Right atrium auricular region (tissue), 2 donors: ENCODE measurements around the gene SEMA5A. TPM values are rescaled to one million over a fixed set of nuclear protein-coding genes. Genes with fewer than 3 reads are reported as not detected.

Experiments
- DNase-seq: peaks from one replicate; pipeline ENCODE4 v3.0.0-alpha.2; 2019; ENCODE audit warnings: low spot score
- H3K27ac ChIP-seq, 2 donors: fragments of 200-600 bp; sonication (generic); 1 replicate in 1 of 2; 2 replicates in 1 of 2; pipeline ENCODE4 v1.5.1; 2016 to 2019
- H3K27me3 ChIP-seq, 2 donors: fragments of 200-600 bp; sonication (generic); one replicate each; pipeline versions ENCODE4 v1.5.1 to v1.6.0; 2017 to 2019
- H3K36me3 ChIP-seq: fragments of 200-600 bp; sonication (generic); one replicate; pipeline ENCODE4 v1.5.1; 2016
- H3K4me1 ChIP-seq, 2 donors: fragments of 200-600 bp; sonication (generic); one replicate each; pipeline versions ENCODE4 v1.5.1 to v1.6.0; 2017 to 2019
- H3K4me3 ChIP-seq, 2 donors: fragments of 200-600 bp; sonication (generic); 1 replicate in 1 of 2; 2 replicates in 1 of 2; pipeline ENCODE4 v1.5.1; 2017 to 2019; ENCODE audit warnings: mild to moderate bottlenecking in 1 of 2, moderate library complexity in 1 of 2
- H3K9me3 ChIP-seq, 2 donors: fragments of 200-600 bp; sonication (generic); one replicate each; pipeline ENCODE4 v1.5.1; 2019
- CTCF ChIP-seq, 2 donors: fragments of 200-600 bp; sonication (generic); IDR thresholded peaks; one replicate each; pipeline ENCODE4 v1.5.1; 2019; ENCODE audit warnings: antibody characterized with exemption in 2 of 2
- total RNA-seq, 2 donors: library from RNA; depleted of rRNA; stranded (reverse); fragments of >200 nt; gene quantifications; one replicate each; pipeline ENCODE4 v1.1.0, GENCODE V29; 2016

Gene SEMA5A
- total RNA-seq, 2 donors from 2014 or later: 14.1 to 26.2 TPM

- Histone ChIP-seq H3K27ac (peak overlapping the region; percentile 86 to 92), H3K27me3 (no peaks in the 10 kb centered on the region), H3K4me3 (peak overlapping the region; percentile 77 to 91), H3K4me1 (peaks cover 0 to 39% of the 10 kb centered on the region in 2 donors), H3K9me3 (no peaks in the 10 kb centered on the region), H3K36me3 (peaks cover 1% of the 10 kb centered on the region)
- TF ChIP-seq CTCF (IDR thresholded peaks at IDR 0.05): no peak
- DNase-seq: no peak
Measured at GRCh38 chr5:9545136-9545991, 511 bp downstream of the SEMA5A start.

GRCh38 chr5:9544502-9545135 lies 1.3 kb downstream of the SEMA5A start:
- no peaks in the 10 kb centered on the region for H3K27me3 ChIP-seq
- peak; percentile 89 for DNase-seq
- no peaks in the 10 kb centered on the region for H3K36me3 ChIP-seq
- H3K4me1 ChIP-seq: peaks cover 0 to 39% of the 10 kb centered on the region in 2 donors
- TF ChIP-seq CTCF (IDR thresholded peaks at IDR 0.05): peak; percentile 93 to 94
- H3K9me3 ChIP-seq: no peaks in the 10 kb centered on the region
- peak overlapping the region; percentile 77 to 91 for H3K4me3 ChIP-seq
- H3K27ac ChIP-seq: peak overlapping the region; percentile 86 to 92

GRCh38 chr5:9544056-9544455 lies 1.8 kb downstream of the SEMA5A start:
- no peaks in the 10 kb centered on the region for H3K9me3 ChIP-seq
- no peaks in the 10 kb centered on the region for H3K27me3 ChIP-seq
- no peak for DNase-seq
- H3K4me3 ChIP-seq: peak overlapping the region; percentile 77 to 91
- H3K36me3 ChIP-seq: no peaks in the 10 kb centered on the region
- H3K27ac ChIP-seq: peak overlapping the region; percentile 86 to 92
- TF ChIP-seq CTCF (IDR thresholded peaks at IDR 0.05): no peak
- peaks cover 0 to 39% of the 10 kb centered on the region in 2 donors for H3K4me1 ChIP-seq

- no peak for DNase-seq
- H3K27me3 ChIP-seq: no peaks in the 10 kb centered on the region
- H3K27ac ChIP-seq: peak overlapping the region; percentile 86 to 92
- peak overlapping the region; percentile 11 to 77 for H3K4me3 ChIP-seq
- TF ChIP-seq CTCF (IDR thresholded peaks at IDR 0.05): no peak
- peaks cover 0 to 39% of the 10 kb centered on the region in 2 donors for H3K4me1 ChIP-seq
- no peaks in the 10 kb centered on the region for H3K36me3 ChIP-seq
- no peaks in the 10 kb centered on the region for H3K9me3 ChIP-seq
Measured at GRCh38 chr5:9543311-9543920, 2.5 kb downstream of the SEMA5A start.

GRCh38 chr5:9540791-9541190 lies 5.1 kb downstream of the SEMA5A start:
- Histone ChIP-seq H3K4me1 (peaks cover 0 to 52% of the 10 kb centered on the region in 2 donors), H3K4me3 (peak overlapping the region in 1 of 2 donors; percentile 1), H3K9me3 (no peaks in the 10 kb centered on the region), H3K27me3 (no peaks in the 10 kb centered on the region), H3K36me3 (no peaks in the 10 kb centered on the region), H3K27ac (peak overlapping the region; percentile 47 to 53)
- no peak for TF ChIP-seq CTCF (IDR thresholded peaks at IDR 0.05)
- DNase-seq: no peak
